Keratinocyte (primary cell): ENCODE results near the gene SPECC1. TPM values are rescaled to one million over a fixed set of nuclear protein-coding genes. Genes with fewer than 3 reads are reported as not detected.

Experiments
- DNase-seq: peaks from one replicate; pipeline ENCODE4 v3.0.0-alpha.2; 2011; ENCODE audit warnings: low read depth, missing footprints, low spot score
- FAIRE-seq: peaks from 2 replicates; lab custom pipeline; 2011; peaks lifted over from hg19 to GRCh38; lab: Jason Lieb, UNC
- H2AFZ ChIP-seq: 2 replicates; pipeline ENCODE4 v1.6.0; 2012; ENCODE audit warnings: low read length, control low read depth, inconsistent platforms; ENCODE audit not compliant: control insufficient read depth
- H3K27ac ChIP-seq: 2 replicates; pipeline ENCODE4 v1.5.1; 2011; ENCODE audit warnings: low read length; ENCODE audit not compliant: control insufficient read depth, insufficient read depth
- H3K27me3 ChIP-seq: 3 replicates; pipeline ENCODE4 v1.6.0; 2011; ENCODE audit warnings: low read length; ENCODE audit not compliant: control insufficient read depth, insufficient read depth; ENCODE audit errors: extremely low read depth
- H3K36me3 ChIP-seq, 2 experiments: 2 replicates in 1 of 2; 3 replicates in 1 of 2; pipeline ENCODE4 v1.5.1; 2011; ENCODE audit warnings: low read length in 2 of 2, mild to moderate bottlenecking in 1 of 2; ENCODE audit not compliant: control insufficient read depth in 2 of 2, insufficient read depth in 2 of 2; ENCODE audit errors: extremely low read depth in 1 of 2
- H3K4me1 ChIP-seq: 3 replicates; pipeline ENCODE4 v1.5.1; 2011; ENCODE audit warnings: low read length; ENCODE audit not compliant: control insufficient read depth, insufficient read depth; ENCODE audit errors: extremely low read depth
- H3K4me2 ChIP-seq: 3 replicates; pipeline ENCODE4 v1.6.0; 2011; ENCODE audit warnings: low read depth, low read length; ENCODE audit not compliant: control insufficient read depth, insufficient read depth; ENCODE audit errors: extremely low read depth
- H3K4me3 ChIP-seq, 3 experiments: fragments of 200-600 bp in 1 of 3; sonication (generic) in 1 of 3; 2 replicates in 2 of 3; 3 replicates in 1 of 3; pipeline ENCODE4 v1.5.1; 2011 to 2016; ENCODE audit warnings: low read length in 3 of 3, mild to moderate bottlenecking in 3 of 3, control low read depth in 2 of 3, inconsistent platforms in 1 of 3, low read depth in 1 of 3, mixed read lengths in 1 of 3, mixed run types in 1 of 3, moderate library complexity in 1 of 3; ENCODE audit not compliant: control insufficient read depth in 2 of 3, insufficient read depth in 2 of 3; ENCODE audit errors: extremely low read depth in 1 of 3
- H3K79me2 ChIP-seq: 2 replicates; pipeline ENCODE4 v1.6.0; 2012; ENCODE audit warnings: low read length; ENCODE audit not compliant: control insufficient read depth, insufficient read depth
- H3K9ac ChIP-seq: 3 replicates; pipeline ENCODE4 v1.6.0; 2011; ENCODE audit warnings: low read length; ENCODE audit not compliant: control insufficient read depth, insufficient read depth; ENCODE audit errors: extremely low read depth
- H3K9me1 ChIP-seq: 3 replicates; pipeline ENCODE4 v1.6.0; 2011; ENCODE audit warnings: low read length; ENCODE audit not compliant: control insufficient read depth, insufficient read depth; ENCODE audit errors: extremely low read depth
- H3K9me3 ChIP-seq: 2 replicates; pipeline ENCODE4 v1.5.1; 2012; ENCODE audit warnings: low read depth, low read length; ENCODE audit not compliant: control insufficient read depth
- H4K20me1 ChIP-seq: 3 replicates; pipeline ENCODE4 v1.6.0; 2011; ENCODE audit warnings: low read length; ENCODE audit not compliant: control insufficient read depth, insufficient read depth; ENCODE audit errors: extremely low read depth
- EZH2 ChIP-seq: IDR thresholded peaks from one replicate; pipeline ENCODE4 v1.6.1; 2012; ENCODE audit warnings: inconsistent platforms, mild to moderate bottlenecking, low read length, moderate library complexity
- dilution Hi-C: fragments of 300-500 bp; cut with MboI; formaldehyde crosslinking; loops from one replicate; pipeline ENCODE4 v1.7.0; 2020; ENCODE audit warnings: low sequenced_read_pairs; ENCODE audit not compliant: extremely low pct_ligation_motif_present
- polyA plus RNA-seq, 5 experiments: library from polyadenylated mRNA; depleted of rRNA in 3 of 5; stranded (reverse) in 3 of 5; stranded (forward) in 1 of 5; unstranded in 1 of 5; fragments of >200 nt; gene quantifications; 1 replicate in 1 of 5; 2 replicates in 3 of 5; 3 replicates in 1 of 5; pipeline versions ENCODE4 v1.2.1 to v1.2.3, GENCODE V29; 2011 to 2012; ENCODE audit warnings: missing spikeins in 2 of 5, low read depth in 1 of 5, low replicate concordance in 1 of 5
- TF ChIP-seq, protein P1 (sequence below), 3 experiments: IDR thresholded peaks in 1 of 3; conservative IDR thresholded peaks in 1 of 3; optimal IDR thresholded peaks in 1 of 3; 2 replicates in 2 of 3; 3 replicates in 1 of 3; pipeline versions ENCODE3 to v1.5.1; 2011; ENCODE audit warnings: low read length in 3 of 3, mild to moderate bottlenecking in 3 of 3, moderate library complexity in 2 of 3, control low read depth in 1 of 3, inconsistent platforms in 1 of 3; ENCODE audit not compliant: insufficient read depth in 2 of 3; ENCODE audit errors: extremely low read depth in 1 of 3

Gene SPECC1
- polyA plus RNA-seq, 1 donor (not counting 4 experiments of a cell fraction or from before 2014, with no cell fraction given), result 20.9 TPM

DNA sequence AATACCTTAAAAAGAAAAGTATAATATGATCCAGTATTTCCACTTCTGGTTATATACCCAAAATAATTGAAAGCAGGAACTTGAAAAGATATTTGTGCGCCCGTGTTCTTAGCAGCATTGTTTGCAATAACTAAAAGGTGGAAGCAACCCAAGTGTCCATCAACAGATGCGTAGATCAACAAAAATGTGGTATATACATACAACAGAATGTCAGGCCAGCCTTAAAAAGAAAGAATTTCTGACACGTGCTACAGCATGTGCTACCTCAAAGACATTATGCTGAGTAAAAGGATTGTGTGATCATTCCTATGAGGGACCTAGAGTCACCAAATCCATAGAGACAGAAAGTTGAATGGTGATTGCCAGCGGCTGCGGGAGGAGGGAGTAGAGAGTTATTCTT, 133.1 kb downstream of the SPECC1 start:
- Histone ChIP-seq H3K27ac (no peak overlapping the region), H3K9me3 (no peaks in the 10 kb centered on the region), H3K9ac (no peak overlapping the region), H3K4me1 (no peaks in the 10 kb centered on the region), H3K79me2 (no peaks in the 10 kb centered on the region), H3K4me2 (no peak overlapping the region), H3K36me3 (no peaks in the 10 kb centered on the region), H4K20me1 (no peaks in the 10 kb centered on the region), H3K9me1 (no peaks in the 10 kb centered on the region), H3K4me3 (no peak overlapping the region), H3K27me3 (no peaks in the 10 kb centered on the region), H2AFZ (no peak overlapping the region)
- dilution Hi-C loops, result no loop called here
- no peak for DNase-seq
- FAIRE-seq, result no peak
- TF ChIP-seq EZH2, result no peak
- TF ChIP-seq, protein P1, sequence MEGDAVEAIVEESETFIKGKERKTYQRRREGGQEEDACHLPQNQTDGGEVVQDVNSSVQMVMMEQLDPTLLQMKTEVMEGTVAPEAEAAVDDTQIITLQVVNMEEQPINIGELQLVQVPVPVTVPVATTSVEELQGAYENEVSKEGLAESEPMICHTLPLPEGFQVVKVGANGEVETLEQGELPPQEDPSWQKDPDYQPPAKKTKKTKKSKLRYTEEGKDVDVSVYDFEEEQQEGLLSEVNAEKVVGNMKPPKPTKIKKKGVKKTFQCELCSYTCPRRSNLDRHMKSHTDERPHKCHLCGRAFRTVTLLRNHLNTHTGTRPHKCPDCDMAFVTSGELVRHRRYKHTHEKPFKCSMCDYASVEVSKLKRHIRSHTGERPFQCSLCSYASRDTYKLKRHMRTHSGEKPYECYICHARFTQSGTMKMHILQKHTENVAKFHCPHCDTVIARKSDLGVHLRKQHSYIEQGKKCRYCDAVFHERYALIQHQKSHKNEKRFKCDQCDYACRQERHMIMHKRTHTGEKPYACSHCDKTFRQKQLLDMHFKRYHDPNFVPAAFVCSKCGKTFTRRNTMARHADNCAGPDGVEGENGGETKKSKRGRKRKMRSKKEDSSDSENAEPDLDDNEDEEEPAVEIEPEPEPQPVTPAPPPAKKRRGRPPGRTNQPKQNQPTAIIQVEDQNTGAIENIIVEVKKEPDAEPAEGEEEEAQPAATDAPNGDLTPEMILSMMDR (optimal IDR thresholded peaks at IDR 0.05 in 1 of 3, IDR thresholded peaks at IDR 0.05 in 1 of 3, conservative IDR thresholded peaks at IDR 0.05 in 1 of 3; ENCODE audit: extremely low read depth in 1 of 3, insufficient read depth in 2 of 3, low read length in 3 of 3), result no peak

DNA sequence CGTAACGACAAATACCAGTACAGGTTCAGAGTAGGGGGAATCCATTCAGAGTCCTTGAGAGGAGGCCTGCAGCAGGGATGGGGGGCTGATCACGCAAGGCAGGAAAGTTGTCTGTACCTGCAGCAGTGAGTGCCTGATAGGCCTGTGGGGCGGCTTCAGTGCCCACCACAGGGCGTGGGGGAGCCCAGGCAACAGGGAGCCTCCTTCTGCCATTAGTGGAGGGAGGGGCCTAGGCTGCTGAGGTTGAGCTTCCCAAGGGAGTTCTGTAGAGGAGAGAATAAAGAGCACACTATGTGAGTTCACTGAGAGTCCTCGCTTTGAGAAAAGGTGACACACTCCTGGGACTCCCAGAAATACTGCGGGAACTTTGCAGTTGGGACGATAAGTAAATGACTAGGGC, 134.6 kb downstream of the SPECC1 start:
- no peaks in the 10 kb centered on the region for H3K36me3 ChIP-seq
- H3K27me3 ChIP-seq, result no peaks in the 10 kb centered on the region
- no peaks in the 10 kb centered on the region for H3K9me1 ChIP-seq
- no peak overlapping the region for H2AFZ ChIP-seq
- no peak overlapping the region for H3K27ac ChIP-seq
- dilution Hi-C loops, result no loop called here
- no peaks in the 10 kb centered on the region for H4K20me1 ChIP-seq
- TF ChIP-seq, protein P1 (optimal IDR thresholded peaks at IDR 0.05 in 1 of 3, IDR thresholded peaks at IDR 0.05 in 1 of 3, conservative IDR thresholded peaks at IDR 0.05 in 1 of 3; ENCODE audit: extremely low read depth in 1 of 3, insufficient read depth in 2 of 3, low read length in 3 of 3), result no peak
- no peak for TF ChIP-seq EZH2
- DNase-seq (no peak), FAIRE-seq (no peak)
- no peaks in the 10 kb centered on the region for H3K79me2 ChIP-seq
- H3K4me1 ChIP-seq, result no peaks in the 10 kb centered on the region
- H3K9ac ChIP-seq, result no peak overlapping the region
- no peak overlapping the region for H3K4me3 ChIP-seq
- H3K4me2 ChIP-seq, result no peak overlapping the region
- no peaks in the 10 kb centered on the region for H3K9me3 ChIP-seq
